HL-60 (cell line): ENCODE measurements around the gene PTGES.

Experiments used
- CTCF ChIP-seq: IDR thresholded peaks from one replicate; pipeline ENCODE4 v1.5.1; 2011; ENCODE audit warnings: low read length, control low read depth, inconsistent platforms; ENCODE audit not compliant: insufficient read depth
- POLR2AphosphoS5 ChIP-seq: IDR thresholded peaks from 2 replicates; pipeline ENCODE4 v1.6.1; 2012; ENCODE audit warnings: low read depth

- no peak for TF ChIP-seq POLR2AphosphoS5
- no peak for TF ChIP-seq CTCF
Observed at GRCh38 chr9:129716091-129716490, 36.8 kb downstream of the PTGES start.
